ENCODE results near the gene BOK.
A peak's percentile ranks its signal among the peaks of the same experiment; 100 is the strongest.

BOK gene

GRCh38 chr2:241613017-241613780 is 54.7 kb downstream of the BOK start:
- H3K4me3 ChIP-seq (replicated peaks; ENCODE audit: low read depth, low read length) = peak overlapping the region; percentile 9
- DNase-seq (ENCODE audit: low read depth) = peak; percentile 90
- TF ChIP-seq, protein P1, sequence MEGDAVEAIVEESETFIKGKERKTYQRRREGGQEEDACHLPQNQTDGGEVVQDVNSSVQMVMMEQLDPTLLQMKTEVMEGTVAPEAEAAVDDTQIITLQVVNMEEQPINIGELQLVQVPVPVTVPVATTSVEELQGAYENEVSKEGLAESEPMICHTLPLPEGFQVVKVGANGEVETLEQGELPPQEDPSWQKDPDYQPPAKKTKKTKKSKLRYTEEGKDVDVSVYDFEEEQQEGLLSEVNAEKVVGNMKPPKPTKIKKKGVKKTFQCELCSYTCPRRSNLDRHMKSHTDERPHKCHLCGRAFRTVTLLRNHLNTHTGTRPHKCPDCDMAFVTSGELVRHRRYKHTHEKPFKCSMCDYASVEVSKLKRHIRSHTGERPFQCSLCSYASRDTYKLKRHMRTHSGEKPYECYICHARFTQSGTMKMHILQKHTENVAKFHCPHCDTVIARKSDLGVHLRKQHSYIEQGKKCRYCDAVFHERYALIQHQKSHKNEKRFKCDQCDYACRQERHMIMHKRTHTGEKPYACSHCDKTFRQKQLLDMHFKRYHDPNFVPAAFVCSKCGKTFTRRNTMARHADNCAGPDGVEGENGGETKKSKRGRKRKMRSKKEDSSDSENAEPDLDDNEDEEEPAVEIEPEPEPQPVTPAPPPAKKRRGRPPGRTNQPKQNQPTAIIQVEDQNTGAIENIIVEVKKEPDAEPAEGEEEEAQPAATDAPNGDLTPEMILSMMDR (IDR thresholded peaks at IDR 0.05; ENCODE audit: low read length, missing control alignments) = no peak

- no peak for DNase-seq (ENCODE audit: low read depth)
- no peak overlapping the region for H3K4me3 ChIP-seq (replicated peaks; ENCODE audit: low read depth, low read length)
- TF ChIP-seq, protein P1 (IDR thresholded peaks at IDR 0.05; ENCODE audit: low read length, missing control alignments) = no peak
Observed at GRCh38 chr2:241615041-241615440, 56.5 kb downstream of the BOK start.

GRCh38 chr2:241615522-241616052 is 57.0 kb downstream of the BOK start:
- DNase-seq (ENCODE audit: low read depth) = no peak
- TF ChIP-seq, protein P1 (IDR thresholded peaks at IDR 0.05; ENCODE audit: low read length, missing control alignments) = no peak
- H3K4me3 ChIP-seq (replicated peaks; ENCODE audit: low read depth, low read length) = no peak overlapping the region

DNA sequence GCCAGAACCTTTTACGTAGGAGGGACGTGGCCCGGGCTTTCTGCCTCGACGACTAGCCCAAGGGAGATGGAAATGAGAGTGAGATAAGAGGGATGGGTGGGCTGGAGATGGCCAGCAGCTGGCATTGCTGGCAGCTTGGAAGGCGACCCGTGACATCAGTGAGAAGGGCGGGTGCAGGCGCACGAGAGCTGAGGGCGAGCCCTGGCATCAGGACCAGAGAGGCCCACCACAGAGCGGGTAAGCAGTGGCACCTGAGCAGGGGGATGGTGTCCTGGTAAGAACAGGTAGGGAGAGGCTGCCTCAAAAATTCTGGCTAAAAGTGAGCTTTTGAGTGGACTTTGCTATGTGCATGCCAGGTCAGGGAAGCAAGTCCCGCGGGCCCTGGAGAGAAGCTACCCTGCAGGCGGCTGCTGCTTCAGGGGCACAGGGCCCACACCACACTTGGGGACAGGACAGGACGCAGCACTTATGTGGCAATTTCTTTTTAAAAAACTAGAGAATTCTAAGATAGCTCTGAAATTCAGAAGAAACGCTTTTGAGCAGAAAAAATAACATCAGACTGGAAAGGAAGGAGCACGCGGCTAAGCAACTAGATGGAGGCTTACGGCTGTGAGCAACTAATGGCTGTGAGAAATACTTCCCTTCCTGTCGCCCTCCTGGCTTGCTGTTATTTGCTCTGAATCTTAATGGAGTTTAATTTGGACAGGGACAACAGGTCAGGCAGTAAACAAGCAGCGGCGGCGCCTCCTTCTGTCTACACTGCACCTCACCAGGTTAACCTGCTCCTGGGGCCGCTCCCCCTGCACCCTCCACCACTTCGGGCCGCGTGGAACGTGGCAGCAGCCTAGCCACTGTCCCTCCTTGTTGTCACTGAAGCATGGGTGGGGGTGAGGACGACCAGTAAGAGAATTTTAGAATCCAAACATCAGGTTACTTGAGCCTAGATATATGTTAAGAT is 57.9 kb downstream of the BOK start:
- no peak for DNase-seq (ENCODE audit: low read depth)
- no peak overlapping the region for H3K4me3 ChIP-seq (replicated peaks; ENCODE audit: low read depth, low read length)
- TF ChIP-seq, protein P1 (IDR thresholded peaks at IDR 0.05; ENCODE audit: low read length, missing control alignments) = no peak

GRCh38 chr2:241617431-241618154 is 59.0 kb downstream of the BOK start:
- DNase-seq (ENCODE audit: low read depth) = no peak

DNA sequence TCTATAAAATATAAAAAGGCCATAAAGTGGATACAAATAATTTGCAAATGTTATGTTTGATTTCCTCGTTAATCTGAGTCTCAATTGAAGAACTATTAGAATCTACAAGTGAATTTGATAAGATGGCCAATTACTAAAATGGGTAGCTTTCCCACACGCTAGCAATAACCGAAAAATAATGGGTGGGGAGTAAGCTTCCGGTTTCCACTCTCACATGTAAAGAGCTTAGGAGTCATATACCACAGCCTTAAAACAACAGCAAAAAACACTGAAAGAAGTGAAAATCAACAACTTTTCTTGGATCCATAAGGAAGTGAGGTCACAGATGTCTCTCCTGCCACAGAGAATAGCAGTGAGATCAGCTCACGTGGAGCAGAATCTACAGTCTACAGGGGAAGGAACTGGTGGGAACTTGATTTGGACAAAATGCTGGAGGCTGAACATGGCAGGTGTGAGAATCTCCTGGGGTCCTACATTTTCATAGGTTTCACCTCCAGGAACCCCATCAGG is 59.8 kb downstream of the BOK start:
- no peak for DNase-seq (ENCODE audit: low read depth)
- TF ChIP-seq, protein P1 (IDR thresholded peaks at IDR 0.05; ENCODE audit: low read length, missing control alignments) = no peak
- no peak overlapping the region for H3K4me3 ChIP-seq (replicated peaks; ENCODE audit: low read depth, low read length)

More at GRCh38 chr2:241617431-241618154, 59.0 kb downstream of the BOK start:
- H3K4me3 ChIP-seq (replicated peaks; ENCODE audit: low read depth, low read length) = no peak overlapping the region
- TF ChIP-seq, protein P1 (IDR thresholded peaks at IDR 0.05; ENCODE audit: low read length, missing control alignments) = no peak
